ENCODE results near the gene RAB31.

Gene RAB31

GRCh38 chr18:9704233-9705118 is 3.6 kb upstream of the RAB31 start:
- H3K27me3 ChIP-seq (ENCODE audit: control insufficient read depth in 5 of 5, insufficient read depth in 4 of 5, low read length in 5 of 5) = no peaks in the 10 kb centered on the region
- H3K4me1 ChIP-seq (ENCODE audit: control insufficient read depth in 5 of 5, insufficient read depth in 5 of 5, low read length in 5 of 5) = peaks cover 0 to 38% (median 17%) of the 10 kb centered on the region in 5 donors
- no peaks in the 10 kb centered on the region for H3K36me3 ChIP-seq (ENCODE audit: control insufficient read depth in 5 of 5, insufficient read depth in 5 of 5, low read length in 5 of 5)
- H3K9me3 ChIP-seq (ENCODE audit: control insufficient read depth in 5 of 5, low read length in 5 of 5) = no peaks in the 10 kb centered on the region
- H3K4me3 ChIP-seq (ENCODE audit: low read depth in 1 of 5, low read length in 5 of 5) = no peak overlapping the region
- H3K27ac ChIP-seq (ENCODE audit: low read depth, low read length) = no peak overlapping the region
- no peak overlapping the region for H3K9ac ChIP-seq (ENCODE audit: low read length in 5 of 5)

GRCh38 chr18:9705183-9705829 is 2.8 kb upstream of the RAB31 start:
- H3K4me1 ChIP-seq (ENCODE audit: control insufficient read depth in 5 of 5, insufficient read depth in 5 of 5, low read length in 5 of 5) = peaks cover 0 to 46% (median 24%) of the 10 kb centered on the region in 5 donors
- no peaks in the 10 kb centered on the region for H3K9me3 ChIP-seq (ENCODE audit: control insufficient read depth in 5 of 5, low read length in 5 of 5)
- H3K4me3 ChIP-seq (ENCODE audit: low read depth in 1 of 5, low read length in 5 of 5) = no peak overlapping the region
- H3K9ac ChIP-seq (ENCODE audit: low read length in 5 of 5) = no peak overlapping the region
- H3K27me3 ChIP-seq (ENCODE audit: control insufficient read depth in 5 of 5, insufficient read depth in 4 of 5, low read length in 5 of 5) = no peaks in the 10 kb centered on the region
- H3K27ac ChIP-seq (ENCODE audit: low read depth, low read length) = no peak overlapping the region
- H3K36me3 ChIP-seq (ENCODE audit: control insufficient read depth in 5 of 5, insufficient read depth in 5 of 5, low read length in 5 of 5) = no peaks in the 10 kb centered on the region

- H3K9ac ChIP-seq (ENCODE audit: low read length in 5 of 5) = no peak overlapping the region
- no peaks in the 10 kb centered on the region for H3K27me3 ChIP-seq (ENCODE audit: control insufficient read depth in 5 of 5, insufficient read depth in 4 of 5, low read length in 5 of 5)
- H3K36me3 ChIP-seq (ENCODE audit: control insufficient read depth in 5 of 5, insufficient read depth in 5 of 5, low read length in 5 of 5) = no peaks in the 10 kb centered on the region
- H3K27ac ChIP-seq (ENCODE audit: low read depth, low read length) = peak overlapping the region; percentile 92
- H3K9me3 ChIP-seq (ENCODE audit: control insufficient read depth in 5 of 5, low read length in 5 of 5) = no peaks in the 10 kb centered on the region
- no peak overlapping the region for H3K4me3 ChIP-seq (ENCODE audit: low read depth in 1 of 5, low read length in 5 of 5)
- H3K4me1 ChIP-seq (ENCODE audit: control insufficient read depth in 5 of 5, insufficient read depth in 5 of 5, low read length in 5 of 5) = peaks cover 0 to 53% (median 24%) of the 10 kb centered on the region in 5 donors
Observed at GRCh38 chr18:9706081-9706935, 1.8 kb upstream of the RAB31 start.

- Histone ChIP-seq H3K27ac (ENCODE audit: low read depth, low read length) (peak overlapping the region; percentile 92), H3K9ac (ENCODE audit: low read length in 5 of 5) (peak overlapping the region; percentile 38 to 83 (median 77)), H3K36me3 (ENCODE audit: control insufficient read depth in 5 of 5, insufficient read depth in 5 of 5, low read length in 5 of 5) (no peaks in the 10 kb centered on the region), H3K4me1 (ENCODE audit: control insufficient read depth in 5 of 5, insufficient read depth in 5 of 5, low read length in 5 of 5) (peaks cover 0 to 54% (median 25%) of the 10 kb centered on the region in 5 donors), H3K27me3 (ENCODE audit: control insufficient read depth in 5 of 5, insufficient read depth in 4 of 5, low read length in 5 of 5) (no peaks in the 10 kb centered on the region), H3K9me3 (ENCODE audit: control insufficient read depth in 5 of 5, low read length in 5 of 5) (no peaks in the 10 kb centered on the region), H3K4me3 (ENCODE audit: low read depth in 1 of 5, low read length in 5 of 5) (peak overlapping the region; percentile 65 to 84 (median 72))
Observed at GRCh38 chr18:9707381-9708056, 582 bp upstream of the RAB31 start.

GRCh38 chr18:9708434-9709303 is 568 bp downstream of the RAB31 start:
- no peaks in the 10 kb centered on the region for H3K9me3 ChIP-seq (ENCODE audit: control insufficient read depth in 5 of 5, low read length in 5 of 5)
- H3K9ac ChIP-seq (ENCODE audit: low read length in 5 of 5) = peak overlapping the region in 4 of 5 donors; percentile 74 to 77 (median 75)
- H3K27ac ChIP-seq (ENCODE audit: low read depth, low read length) = peak overlapping the region; percentile 67
- peaks cover 0 to 62% (median 25%) of the 10 kb centered on the region in 5 donors for H3K4me1 ChIP-seq (ENCODE audit: control insufficient read depth in 5 of 5, insufficient read depth in 5 of 5, low read length in 5 of 5)
- H3K4me3 ChIP-seq (ENCODE audit: low read depth in 1 of 5, low read length in 5 of 5) = peak overlapping the region; percentile 72 to 84 (median 77)
- no peaks in the 10 kb centered on the region for H3K36me3 ChIP-seq (ENCODE audit: control insufficient read depth in 5 of 5, insufficient read depth in 5 of 5, low read length in 5 of 5)
- no peaks in the 10 kb centered on the region for H3K27me3 ChIP-seq (ENCODE audit: control insufficient read depth in 5 of 5, insufficient read depth in 4 of 5, low read length in 5 of 5)

- H3K4me3 ChIP-seq (ENCODE audit: low read depth in 1 of 5, low read length in 5 of 5) = peak overlapping the region; percentile 72 to 84 (median 77)
- H3K27me3 ChIP-seq (ENCODE audit: control insufficient read depth in 5 of 5, insufficient read depth in 4 of 5, low read length in 5 of 5) = no peaks in the 10 kb centered on the region
- peak overlapping the region; percentile 67 for H3K27ac ChIP-seq (ENCODE audit: low read depth, low read length)
- H3K36me3 ChIP-seq (ENCODE audit: control insufficient read depth in 5 of 5, insufficient read depth in 5 of 5, low read length in 5 of 5) = no peaks in the 10 kb centered on the region
- no peaks in the 10 kb centered on the region for H3K9me3 ChIP-seq (ENCODE audit: control insufficient read depth in 5 of 5, low read length in 5 of 5)
- H3K4me1 ChIP-seq (ENCODE audit: control insufficient read depth in 5 of 5, insufficient read depth in 5 of 5, low read length in 5 of 5) = peaks cover 0 to 63% (median 25%) of the 10 kb centered on the region in 5 donors
- peak overlapping the region in 4 of 5 donors; percentile 74 to 77 (median 75) for H3K9ac ChIP-seq (ENCODE audit: low read length in 5 of 5)
Observed at GRCh38 chr18:9709304-9709877, 1.3 kb downstream of the RAB31 start.

- Histone ChIP-seq H3K4me3 (ENCODE audit: low read depth in 1 of 5, low read length in 5 of 5) (peak overlapping the region in 4 of 5 donors; percentile 13 to 84 (median 72)), H3K9me3 (ENCODE audit: control insufficient read depth in 5 of 5, low read length in 5 of 5) (no peaks in the 10 kb centered on the region), H3K36me3 (ENCODE audit: control insufficient read depth in 5 of 5, insufficient read depth in 5 of 5, low read length in 5 of 5) (no peaks in the 10 kb centered on the region), H3K4me1 (ENCODE audit: control insufficient read depth in 5 of 5, insufficient read depth in 5 of 5, low read length in 5 of 5) (peaks cover 0 to 65% (median 25%) of the 10 kb centered on the region in 5 donors), H3K27me3 (ENCODE audit: control insufficient read depth in 5 of 5, insufficient read depth in 4 of 5, low read length in 5 of 5) (no peaks in the 10 kb centered on the region), H3K9ac (ENCODE audit: low read length in 5 of 5) (peak overlapping the region in 1 of 5 donors; percentile 75), H3K27ac (ENCODE audit: low read depth, low read length) (no peak overlapping the region)
Observed at GRCh38 chr18:9710037-9710436, 1.9 kb downstream of the RAB31 start.

GRCh38 chr18:9711361-9712129 is 3.4 kb downstream of the RAB31 start:
- Histone ChIP-seq H3K4me3 (ENCODE audit: low read depth in 1 of 5, low read length in 5 of 5) (peak overlapping the region in 1 of 5 donors; percentile 4), H3K27me3 (ENCODE audit: control insufficient read depth in 5 of 5, insufficient read depth in 4 of 5, low read length in 5 of 5) (no peaks in the 10 kb centered on the region), H3K9me3 (ENCODE audit: control insufficient read depth in 5 of 5, low read length in 5 of 5) (no peaks in the 10 kb centered on the region), H3K4me1 (ENCODE audit: control insufficient read depth in 5 of 5, insufficient read depth in 5 of 5, low read length in 5 of 5) (peaks cover 0 to 63% (median 28%) of the 10 kb centered on the region in 5 donors), H3K36me3 (ENCODE audit: control insufficient read depth in 5 of 5, insufficient read depth in 5 of 5, low read length in 5 of 5) (no peaks in the 10 kb centered on the region), H3K9ac (ENCODE audit: low read length in 5 of 5) (no peak overlapping the region), H3K27ac (ENCODE audit: low read depth, low read length) (no peak overlapping the region)

Data from subcutaneous abdominal adipose tissue (tissue), 5 donors.